Measurements from ENCODE around the gene GAGE10.
"Not testable (repeated sequence)": the region's sequence is repeated elsewhere in the genome, so short reads cannot be mapped to it uniquely, and the experiment has no call there.

The GAGE10 gene

DNA sequence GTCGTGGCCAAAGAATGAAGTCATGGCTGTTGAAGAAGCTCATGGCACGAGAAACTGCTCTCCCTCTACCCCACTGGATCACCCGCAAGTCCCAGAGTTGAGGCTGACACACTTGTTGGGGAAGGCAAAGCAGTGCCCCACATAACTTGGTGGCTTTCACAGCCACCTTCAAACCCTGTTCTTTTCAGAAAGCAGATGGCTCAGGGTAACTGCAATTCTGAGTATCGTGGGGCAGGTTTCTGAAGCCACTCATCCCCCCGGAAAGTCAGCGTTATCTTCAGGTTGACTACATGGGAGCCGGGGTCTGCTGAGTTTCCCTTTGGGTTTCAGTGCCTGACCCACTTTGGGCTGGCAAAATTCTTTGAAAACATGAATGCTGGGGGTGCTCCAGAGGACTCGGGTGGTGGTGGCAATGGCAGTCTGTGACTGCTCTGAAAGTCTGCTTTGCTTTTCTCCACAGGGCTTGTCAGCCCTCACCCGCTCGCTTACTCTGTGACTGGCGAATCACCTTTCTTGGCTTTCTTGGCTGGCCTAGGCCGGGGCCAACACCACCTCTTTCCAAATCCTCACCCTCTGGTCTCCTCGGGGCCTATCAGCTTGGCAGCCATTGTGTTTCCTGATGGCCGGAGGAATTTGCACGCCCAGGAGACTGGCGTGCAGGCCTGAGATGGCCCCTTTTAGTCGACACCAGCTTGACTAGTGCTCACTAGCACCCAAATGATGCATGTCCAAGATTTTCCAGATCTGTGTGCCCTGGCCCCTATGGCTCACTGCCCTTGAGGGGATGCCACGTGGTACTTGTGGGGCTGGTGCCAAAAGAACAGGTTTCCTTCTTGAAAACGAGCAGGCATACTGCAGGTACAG is 26.5 kb upstream of the GAGE10 start:
- DNase-seq: no peak

DNA sequence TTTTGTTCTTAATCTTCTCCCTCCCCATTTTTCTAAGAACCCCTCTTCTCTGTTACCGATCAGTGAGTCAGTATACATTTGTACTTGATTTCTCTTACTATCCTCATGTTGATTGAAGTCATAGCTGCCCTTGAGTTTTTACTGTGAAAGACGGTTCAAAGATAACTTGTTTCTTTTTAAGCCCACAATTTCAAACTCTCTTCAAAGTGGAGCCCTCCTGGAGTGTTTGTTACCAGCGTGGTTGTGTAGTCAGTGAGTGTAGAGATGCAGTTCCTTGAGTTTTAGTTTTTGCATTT is 26.0 kb upstream of the GAGE10 start:
- DNase-seq: no peak

DNA sequence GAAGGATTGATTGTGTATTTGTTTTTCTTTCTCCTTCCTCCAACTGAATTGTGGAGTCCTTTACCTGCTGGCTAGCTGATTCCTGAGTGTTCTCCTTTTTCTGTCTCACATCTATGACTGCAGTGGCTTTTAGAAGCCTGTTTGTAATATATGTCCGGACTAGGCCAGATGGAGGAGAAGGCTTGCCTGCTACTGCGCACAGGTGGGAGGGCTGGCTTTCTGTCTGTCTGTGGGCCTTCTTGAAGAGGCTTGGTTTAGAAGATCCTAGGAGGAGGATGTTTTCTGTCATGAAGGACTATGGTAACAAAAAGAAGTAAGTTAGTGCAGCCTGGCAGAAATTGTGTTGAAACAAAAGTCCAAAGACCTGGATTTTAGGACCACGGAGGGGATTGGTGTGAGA is 25.4 kb upstream of the GAGE10 start:
- DNase-seq: no peak

- DNase-seq: no peak
These were observed 20.8 kb upstream of the GAGE10 start for GRCh38 chrX:49282647-49283011.

DNA sequence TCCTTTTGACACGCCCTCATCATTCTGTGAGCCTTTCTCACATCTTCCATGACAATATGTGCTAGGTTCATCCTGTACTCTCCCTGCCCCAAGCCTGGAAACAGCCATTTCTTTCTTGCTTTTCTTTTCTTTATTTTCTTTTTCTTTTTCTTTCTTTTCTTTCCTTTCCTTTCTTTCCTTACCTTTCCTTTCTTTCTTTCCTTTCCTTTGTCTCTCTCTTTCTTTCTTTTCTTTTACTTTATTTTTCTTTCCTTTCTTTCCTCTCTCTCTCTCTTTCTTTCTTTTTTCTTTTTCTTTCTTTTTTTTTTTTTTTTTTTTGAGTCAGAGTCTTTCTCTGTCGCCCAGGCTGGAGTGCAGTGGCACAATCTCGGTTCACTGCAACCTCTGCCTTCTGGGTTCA is 19.2 kb upstream of the GAGE10 start:
- DNase-seq: no peak

DNA sequence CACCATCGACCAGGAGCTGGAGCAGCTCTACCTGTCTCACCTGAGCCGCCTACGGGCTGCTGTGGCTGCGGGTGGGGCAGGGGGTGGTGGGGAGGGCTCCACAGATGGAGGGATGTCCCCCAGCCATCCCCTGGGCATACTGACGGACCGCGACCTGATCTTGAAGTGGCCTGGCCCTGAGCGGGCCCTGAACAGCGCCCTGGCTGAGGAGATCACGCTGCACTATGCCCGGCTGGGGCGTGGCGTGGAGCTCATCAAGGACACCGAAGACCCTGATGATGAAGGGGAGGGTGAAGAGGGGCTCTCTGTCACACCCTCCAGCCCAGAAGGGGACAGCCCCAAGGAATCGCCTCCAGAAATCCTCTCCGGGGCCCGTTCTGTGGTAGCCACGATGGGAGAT is 17.3 kb upstream of the GAGE10 start:
- DNase-seq: no peak

- DNase-seq: no peak
These were observed 16.9 kb upstream of the GAGE10 start for GRCh38 chrX:49286581-49286980.

GRCh38 chrX:49287665-49288064 is 15.8 kb upstream of the GAGE10 start:
- no peak for DNase-seq

DNA sequence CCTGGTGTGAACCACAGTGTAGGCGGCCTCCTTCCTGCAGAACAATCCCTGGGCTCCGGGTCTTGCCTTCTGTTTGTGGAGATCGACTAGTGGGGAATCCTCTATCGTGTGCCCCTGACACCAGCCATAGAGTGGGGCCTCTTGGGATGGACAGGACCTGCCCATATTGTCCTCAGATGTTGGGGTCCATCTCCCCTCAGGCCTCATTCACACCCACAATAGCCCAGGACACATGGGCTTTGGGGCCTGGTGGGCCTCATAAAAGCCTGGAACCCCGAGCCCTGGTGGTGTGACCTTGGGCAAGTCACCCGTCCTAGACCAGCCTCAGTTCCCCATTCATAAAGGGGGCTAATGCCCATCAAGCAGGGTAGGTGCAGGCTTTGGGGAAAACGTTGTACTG is 13.2 kb upstream of the GAGE10 start:
- no peak for DNase-seq

GRCh38 chrX:49291615-49292337 is 11.7 kb upstream of the GAGE10 start:
- no peak for DNase-seq

- DNase-seq: no peak
These were observed 10.8 kb upstream of the GAGE10 start for GRCh38 chrX:49292400-49293362.

GRCh38 chrX:49299293-49299692 is 4.2 kb upstream of the GAGE10 start:
- DNase-seq: not testable (repeated sequence)

GRCh38 chrX:49300703-49301102 is 2.7 kb upstream of the GAGE10 start:
- DNase-seq: no peak

- DNase-seq: not testable (repeated sequence)
These were observed 4.3 kb downstream of the GAGE10 start for GRCh38 chrX:49307775-49308174.

GRCh38 chrX:49308604-49309269 is 5.3 kb downstream of the GAGE10 start:
- DNase-seq: no peak

DNA sequence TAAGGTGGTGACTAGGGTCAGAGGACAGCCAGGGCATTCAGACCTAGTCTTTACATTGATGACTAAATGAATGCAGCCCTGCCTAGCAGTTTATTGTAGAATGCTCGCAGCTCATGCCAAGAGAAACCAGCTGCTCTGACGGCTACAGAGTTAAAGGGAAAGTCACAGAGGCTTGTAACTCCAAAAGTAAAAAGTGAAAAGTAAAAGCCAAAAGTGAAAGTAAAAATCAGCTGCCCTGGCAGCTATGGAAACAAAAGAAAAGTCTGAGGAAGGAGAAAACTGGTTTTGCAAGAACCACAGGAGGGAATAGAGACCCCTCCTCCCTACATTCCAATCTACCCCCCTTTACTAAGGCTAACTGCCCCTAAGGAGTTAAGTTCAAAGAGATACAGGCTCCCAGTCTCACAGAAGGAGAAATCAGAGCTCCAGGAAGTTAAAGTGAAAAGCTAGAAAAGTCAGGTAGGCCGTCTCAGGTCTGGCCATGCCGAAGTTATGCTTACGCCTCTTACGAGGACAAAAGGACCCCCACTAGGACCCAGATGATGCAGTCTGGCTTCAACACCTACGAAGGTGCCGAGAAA is 6.0 kb downstream of the GAGE10 start:
- DNase-seq: no peak

GRCh38 chrX:49310371-49310770 is 6.9 kb downstream of the GAGE10 start:
- no peak for DNase-seq

GRCh38 chrX:49312176-49312575 is 8.7 kb downstream of the GAGE10 start:
- DNase-seq: no peak

- no peak for DNase-seq
These were observed 12.6 kb downstream of the GAGE10 start for GRCh38 chrX:49316085-49316484.

DNA sequence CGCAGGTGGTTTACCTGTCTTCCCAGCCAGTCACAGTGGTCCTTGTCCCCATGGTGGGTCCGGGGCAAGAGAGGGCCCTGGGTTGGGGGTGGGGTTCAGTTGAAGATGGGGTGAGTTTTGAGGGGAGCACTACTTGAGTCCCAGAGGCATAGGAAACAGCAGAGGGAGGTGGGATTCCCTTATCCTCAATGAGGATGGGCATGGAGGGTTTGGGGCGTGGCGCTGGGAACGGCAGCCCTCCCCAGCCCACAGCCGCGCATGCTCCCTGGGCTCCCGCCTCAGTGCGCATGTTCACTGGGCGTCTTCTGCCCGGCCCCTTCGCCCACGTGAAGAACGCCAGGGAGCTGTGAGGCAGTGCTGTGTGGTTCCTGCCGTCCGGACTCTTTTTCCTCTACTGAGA is 18.3 kb downstream of the GAGE10 start, which contains the start of gene GAGE12J:
TSS of gene GAGE12J (plus strand) at position 301 of the 400 bp plus-strand sequence. CDS start 1,157 bp downstream, outside the sequence.
- not testable (repeated sequence) for DNase-seq

- DNase-seq: not testable (repeated sequence)
These were observed 18.8 kb downstream of the GAGE10 start for GRCh38 chrX:49322266-49322665.

DNA sequence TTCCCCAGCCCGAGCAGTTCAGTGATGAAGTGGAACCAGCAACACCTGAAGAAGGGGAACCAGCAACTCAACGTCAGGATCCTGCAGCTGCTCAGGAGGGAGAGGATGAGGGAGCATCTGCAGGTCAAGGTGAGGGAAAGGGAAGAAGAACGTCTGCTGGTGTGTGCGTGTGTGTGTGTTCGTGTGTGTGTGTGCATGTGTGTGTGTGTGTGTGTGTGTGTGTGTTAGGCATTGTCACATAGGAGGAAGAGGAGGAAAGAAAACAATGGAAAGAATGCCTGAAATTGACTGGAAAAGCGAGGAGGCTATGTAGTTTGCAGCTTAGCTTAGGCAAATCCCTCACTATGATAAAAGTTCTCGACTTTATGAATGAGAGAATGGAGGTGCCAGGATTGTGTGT is 20.3 kb downstream of the GAGE10 start:
- DNase-seq: not testable (repeated sequence)
